H9 (cell line): ENCODE measurements around the gene ADAMTS16. TPM values are rescaled to one million over a fixed set of nuclear protein-coding genes. Genes with fewer than 3 reads are reported as not detected.

Source experiments
- DNase-seq: peaks from one replicate; pipeline ENCODE4 v3.0.0-alpha.2; 2017
- H2AFZ ChIP-seq: one replicate; pipeline ENCODE4 v1.6.1; 2013; ENCODE audit warnings: mild to moderate bottlenecking, low read length, control low read depth, moderate library complexity
- H2AK5ac ChIP-seq: 2 replicates; pipeline ENCODE4 v1.6.1; 2013; ENCODE audit warnings: low read length, control low read depth, mixed read lengths; ENCODE audit not compliant: insufficient read length
- H2BK120ac ChIP-seq: one replicate; pipeline ENCODE4 v1.6.1; 2013; ENCODE audit warnings: low read depth, mild to moderate bottlenecking, low read length, control low read depth, inconsistent platforms; ENCODE audit not compliant: poor library complexity, severe bottlenecking
- H2BK12ac ChIP-seq: 2 replicates; pipeline ENCODE4 v1.6.1; 2013; ENCODE audit warnings: low read length, control low read depth, mixed read lengths, low read depth; ENCODE audit not compliant: insufficient read length
- H2BK15ac ChIP-seq: 2 replicates; pipeline ENCODE4 v1.6.1; 2013; ENCODE audit warnings: low read depth, low read length, control low read depth
- H2BK20ac ChIP-seq: one replicate; pipeline ENCODE4 v1.6.1; 2013; ENCODE audit warnings: low read depth, mild to moderate bottlenecking, low read length, control low read depth, inconsistent platforms; ENCODE audit not compliant: poor library complexity, severe bottlenecking
- H2BK5ac ChIP-seq: 2 replicates; pipeline ENCODE4 v1.6.1; 2013; ENCODE audit warnings: low read length, control low read depth, mixed read lengths; ENCODE audit not compliant: insufficient read length
- H3K14ac ChIP-seq: 2 replicates; pipeline ENCODE4 v1.6.1; 2013; ENCODE audit warnings: low read length, control low read depth; ENCODE audit not compliant: insufficient read depth
- H3K18ac ChIP-seq: 2 replicates; pipeline ENCODE4 v1.6.1; 2013; ENCODE audit warnings: low read depth, mild to moderate bottlenecking, mixed read lengths, low read length, control low read depth; ENCODE audit not compliant: insufficient read length
- H3K23ac ChIP-seq: 2 replicates; pipeline ENCODE4 v1.6.1; 2013; ENCODE audit warnings: low read length, control low read depth, mixed read lengths, low read depth; ENCODE audit not compliant: insufficient read length
- H3K23me2 ChIP-seq: 2 replicates; pipeline ENCODE4 v1.6.1; 2013; ENCODE audit warnings: low read depth, mild to moderate bottlenecking, mixed read lengths, low read length, control low read depth; ENCODE audit not compliant: insufficient read length, poor library complexity, severe bottlenecking
- H3K27ac ChIP-seq: 2 replicates; pipeline ENCODE4 v1.5.1; 2013; ENCODE audit warnings: low read length, control low read depth, mixed read lengths, low read depth; ENCODE audit not compliant: insufficient read length
- H3K27me3 ChIP-seq: 2 replicates; pipeline ENCODE4 v1.6.1; 2013; ENCODE audit warnings: low read length, control low read depth, inconsistent platforms; ENCODE audit not compliant: insufficient read depth
- H3K4ac ChIP-seq: 2 replicates; pipeline ENCODE4 v1.6.1; 2013; ENCODE audit warnings: low read depth, mild to moderate bottlenecking, control low read depth, inconsistent platforms, low read length, moderate library complexity
- H3K4me1 ChIP-seq: 2 replicates; pipeline ENCODE4 v1.6.1; 2013; ENCODE audit warnings: low read length, control low read depth, inconsistent platforms; ENCODE audit not compliant: insufficient read depth
- H3K4me2 ChIP-seq: 2 replicates; pipeline ENCODE4 v1.6.1; 2013; ENCODE audit warnings: low read length, control low read depth, mixed read lengths; ENCODE audit not compliant: insufficient read length, insufficient read depth
- H3K56ac ChIP-seq: 2 replicates; pipeline ENCODE4 v1.6.1; 2013; ENCODE audit warnings: low read depth, mild to moderate bottlenecking, mixed read lengths, low read length, control low read depth; ENCODE audit not compliant: insufficient read length
- H3K79me1 ChIP-seq: 2 replicates; pipeline ENCODE4 v1.6.1; 2013; ENCODE audit warnings: low read depth, mild to moderate bottlenecking, moderate library complexity, low read length, control low read depth, inconsistent platforms; ENCODE audit not compliant: insufficient read depth, poor library complexity, severe bottlenecking
- H3K79me2 ChIP-seq: 2 replicates; pipeline ENCODE4 v1.6.1; 2013; ENCODE audit warnings: low read length, control low read depth, inconsistent platforms; ENCODE audit not compliant: insufficient read depth
- H3K9ac ChIP-seq: 2 replicates; pipeline ENCODE4 v1.6.1; 2013; ENCODE audit warnings: low read length, control low read depth, mixed read lengths; ENCODE audit not compliant: insufficient read length; ENCODE audit errors: extremely low read depth
- H3K9me3 ChIP-seq: one replicate; pipeline ENCODE4 v1.6.1; 2013; ENCODE audit warnings: low read depth, low read length, inconsistent platforms; ENCODE audit not compliant: control insufficient read depth
- H3T11ph ChIP-seq: one replicate; pipeline ENCODE4 v1.6.1; 2013; ENCODE audit warnings: mild to moderate bottlenecking, low read length, control low read depth, inconsistent platforms
- H4K20me1 ChIP-seq: one replicate; pipeline ENCODE4 v1.6.1; 2013; ENCODE audit not compliant: control insufficient read depth, insufficient read length, insufficient read depth
- H4K5ac ChIP-seq: 2 replicates; pipeline ENCODE4 v1.6.1; 2013; ENCODE audit warnings: low read depth, mild to moderate bottlenecking, mixed read lengths, low read length, control low read depth; ENCODE audit not compliant: insufficient read length
- H4K8ac ChIP-seq: replicated peaks from 2 replicates; pipeline ENCODE4 v1.6.1; 2013; ENCODE audit warnings: low read length, control low read depth, mixed read lengths, low read depth; ENCODE audit not compliant: insufficient read length
- H4K91ac ChIP-seq: 2 replicates; pipeline ENCODE4 v1.6.1; 2013; ENCODE audit warnings: low read depth, mild to moderate bottlenecking, moderate library complexity, mixed read lengths, low read length, control low read depth; ENCODE audit not compliant: insufficient read length
- H3K27ac Mint-ChIP-seq, 3 experiments: 2 replicates in 2 of 3; 3 replicates in 1 of 3; pipeline ENCODE4 v1.8.0; 2020 to 2021; ENCODE audit warnings: mixed read lengths in 3 of 3, mild to moderate bottlenecking in 1 of 3, moderate library complexity in 1 of 3
- H3K27me3 Mint-ChIP-seq: 2 replicates; pipeline ENCODE4 v1.8.0; 2021; ENCODE audit warnings: low read depth, mild to moderate bottlenecking, moderate library complexity, mixed read lengths
- H3K36me3 Mint-ChIP-seq, 3 experiments: 2 replicates in 2 of 3; 3 replicates in 1 of 3; pipeline ENCODE4 v1.8.0; 2020 to 2021; ENCODE audit warnings: low read depth in 3 of 3, mixed read lengths in 3 of 3; ENCODE audit not compliant: insufficient read depth in 1 of 3
- H3K4me1 Mint-ChIP-seq, 2 experiments: 2 replicates each; pipeline ENCODE4 v1.8.0; 2020; ENCODE audit warnings: mixed read lengths in 2 of 2
- H3K4me3 Mint-ChIP-seq, 2 experiments: 2 replicates in 1 of 2; 3 replicates in 1 of 2; pipeline ENCODE4 v1.8.0; 2020 to 2021; ENCODE audit warnings: mild to moderate bottlenecking in 2 of 2, mixed read lengths in 2 of 2, moderate library complexity in 1 of 2
- H3K9me3 Mint-ChIP-seq, 2 experiments: 2 replicates in 1 of 2; 3 replicates in 1 of 2; pipeline ENCODE4 v1.8.0; 2020; ENCODE audit warnings: mild to moderate bottlenecking in 2 of 2, mixed read lengths in 2 of 2, moderate library complexity in 1 of 2
- WGBS: extraction: QIAGEN DNeasy Blood & Tissue Kit; methylation state at CpG from one replicate; pipeline ENCODE4 v1.1.7; 2013; ENCODE audit warnings: missing lambda C conversion rate, low lambda C conversion rate, mixed read lengths; ENCODE audit not compliant: insufficient read length; ENCODE audit errors: extremely low coverage; 5-methylcytosine and 5-hydroxymethylcytosine counted together
- total RNA-seq: library from RNA; stranded (reverse); gene quantifications from 2 replicates; pipeline ENCODE4 v1.2.1, GENCODE V29; 2021
- TF ChIP-seq, protein P1 (sequence below): fragments of 200-600 bp; sonication (generic); conservative IDR thresholded peaks from 3 replicates; pipeline ENCODE4 v1.8.0; 2021; ENCODE audit warnings: antibody characterized with exemption, mild to moderate bottlenecking

ADAMTS16 gene
- total RNA-seq, 1 experiment from 2014 or later: 4.5 TPM

DNA sequence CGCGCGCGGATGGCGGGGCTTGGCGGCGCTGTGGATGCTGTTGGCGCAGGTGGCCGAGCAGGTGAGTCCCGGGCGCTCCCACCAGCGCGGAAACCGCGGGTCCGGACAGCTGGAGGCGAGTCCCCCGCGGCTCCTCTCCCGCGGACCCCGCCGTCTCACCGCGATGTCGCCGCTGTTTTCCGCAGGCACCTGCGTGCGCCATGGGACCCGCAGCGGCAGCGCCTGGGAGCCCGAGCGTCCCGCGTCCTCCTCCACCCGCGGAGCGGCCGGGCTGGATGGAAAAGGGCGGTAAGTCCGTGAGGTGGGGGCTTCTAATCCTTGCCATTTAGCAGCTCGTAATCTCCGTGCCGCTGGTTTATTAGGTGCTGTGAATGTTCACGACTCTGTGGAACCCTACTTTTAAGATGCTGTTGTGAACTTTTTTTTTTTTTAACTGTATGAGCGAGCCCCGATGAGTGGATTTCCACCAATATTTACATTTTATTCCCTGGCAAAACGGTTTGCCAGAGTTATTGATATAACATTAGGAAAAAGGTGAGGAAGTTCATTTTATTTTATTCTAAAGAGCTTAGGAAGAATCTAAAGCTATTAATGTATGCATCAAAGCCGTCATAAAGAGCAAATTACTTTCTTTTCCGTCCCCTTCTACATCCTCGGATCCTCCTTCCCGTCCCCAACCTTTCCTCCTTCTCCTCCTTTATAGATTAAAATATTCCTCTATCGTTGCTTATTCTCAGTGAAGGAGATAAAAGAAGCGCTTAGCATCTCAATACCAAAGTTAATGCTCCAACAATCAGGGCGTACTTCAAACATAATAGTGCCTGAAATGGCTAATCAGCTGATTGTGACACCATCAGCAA is 579 bp downstream of the ADAMTS16 start:
- H3K4ac ChIP-seq: no peak overlapping the region
- peaks cover 7% of the 10 kb centered on the region in 2 experiments for H3K9me3 Mint-ChIP-seq
- no peak overlapping the region for H4K5ac ChIP-seq
- H4K91ac ChIP-seq: no peak overlapping the region
- H4K20me1 ChIP-seq: no peaks in the 10 kb centered on the region
- no CpG with 5 or more reads among the region's 57 CpGs for WGBS
- peak overlapping the region; percentile 65 for H3K4me2 ChIP-seq
- no peak for DNase-seq
- H3K79me2 ChIP-seq: peaks cover 2% of the 10 kb centered on the region; the same call in 1 of the 2 replicates
- no peaks in the 10 kb centered on the region for H3K9me3 ChIP-seq
- no peak overlapping the region for H2BK5ac ChIP-seq
- H3K23me2 ChIP-seq: peaks cover 12% of the 10 kb centered on the region
- no peak overlapping the region for H2BK12ac ChIP-seq
- no peaks in the 10 kb centered on the region for H3K79me1 ChIP-seq
- no peak overlapping the region for H3K27ac Mint-ChIP-seq
- H2AK5ac ChIP-seq: no peak overlapping the region
- no peak overlapping the region for H2BK20ac ChIP-seq
- no peak overlapping the region for H3K27ac ChIP-seq
- peaks cover 27% of the 10 kb centered on the region for H3K27me3 Mint-ChIP-seq
- peaks cover 0 to 18% (median 13%) of the 10 kb centered on the region in 3 experiments; a peak in 5 of 7 replicates for H3K36me3 Mint-ChIP-seq
- no peak overlapping the region for H3K23ac ChIP-seq
- H3K9ac ChIP-seq: no peak overlapping the region
- no peak overlapping the region for H2AFZ ChIP-seq
- H3K18ac ChIP-seq: no peak overlapping the region
- H2BK120ac ChIP-seq: no peak overlapping the region
- H2BK15ac ChIP-seq: no peak overlapping the region
- peaks cover 25 to 29% of the 10 kb centered on the region in 2 experiments for H3K4me1 Mint-ChIP-seq
- no peaks in the 10 kb centered on the region; the same call in 1 of the 2 replicates for H3K27me3 ChIP-seq
- peaks cover 4% of the 10 kb centered on the region; the same call in 1 of the 2 replicates for H3K4me1 ChIP-seq
- peak overlapping the region; percentile 76 to 84 for H3K4me3 Mint-ChIP-seq
- no peak overlapping the region for H4K8ac ChIP-seq
- no peak overlapping the region for H3K56ac ChIP-seq
- no peak overlapping the region for H3T11ph ChIP-seq
- TF ChIP-seq, protein P1, sequence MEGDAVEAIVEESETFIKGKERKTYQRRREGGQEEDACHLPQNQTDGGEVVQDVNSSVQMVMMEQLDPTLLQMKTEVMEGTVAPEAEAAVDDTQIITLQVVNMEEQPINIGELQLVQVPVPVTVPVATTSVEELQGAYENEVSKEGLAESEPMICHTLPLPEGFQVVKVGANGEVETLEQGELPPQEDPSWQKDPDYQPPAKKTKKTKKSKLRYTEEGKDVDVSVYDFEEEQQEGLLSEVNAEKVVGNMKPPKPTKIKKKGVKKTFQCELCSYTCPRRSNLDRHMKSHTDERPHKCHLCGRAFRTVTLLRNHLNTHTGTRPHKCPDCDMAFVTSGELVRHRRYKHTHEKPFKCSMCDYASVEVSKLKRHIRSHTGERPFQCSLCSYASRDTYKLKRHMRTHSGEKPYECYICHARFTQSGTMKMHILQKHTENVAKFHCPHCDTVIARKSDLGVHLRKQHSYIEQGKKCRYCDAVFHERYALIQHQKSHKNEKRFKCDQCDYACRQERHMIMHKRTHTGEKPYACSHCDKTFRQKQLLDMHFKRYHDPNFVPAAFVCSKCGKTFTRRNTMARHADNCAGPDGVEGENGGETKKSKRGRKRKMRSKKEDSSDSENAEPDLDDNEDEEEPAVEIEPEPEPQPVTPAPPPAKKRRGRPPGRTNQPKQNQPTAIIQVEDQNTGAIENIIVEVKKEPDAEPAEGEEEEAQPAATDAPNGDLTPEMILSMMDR: no peak; the same call in 2 of the 3 replicates
- H3K14ac ChIP-seq: peak overlapping the region; percentile 76; the same call in 1 of the 2 replicates
